Calu3 (cell line): Measurements from ENCODE around the gene UBE2G1. TPM values are rescaled to one million over a fixed set of nuclear protein-coding genes. Genes with fewer than 3 reads are reported as not detected.

ENCODE experiments used
- BruUV-seq: library from RNA; stranded (reverse); fragments of 400-500 nt; replicated peaks from 2 replicates; lab custom pipeline; 2021; lab: Mats Ljungman, UMichigan
- CTCF ChIA-PET: fragments of 300-600 bp; sonication (Branson Sonifier 250); formaldehyde crosslinking; loops from one replicate; lab custom pipeline; 2022; ENCODE audit warnings: antibody characterized with exemption; lab: Charles Lee
- DNase-seq: peaks from one replicate; pipeline ENCODE4 v3.0.0; 2022
- H3K27ac Mint-ChIP-seq: one replicate; pipeline ENCODE4 v1.8.0; 2022; ENCODE audit warnings: mixed read lengths; ENCODE audit not compliant: unreplicated experiment
- H3K27me3 Mint-ChIP-seq: one replicate; pipeline ENCODE4 v1.8.0; 2022; ENCODE audit warnings: mixed read lengths; ENCODE audit not compliant: unreplicated experiment
- H3K36me3 Mint-ChIP-seq: one replicate; pipeline ENCODE4 v1.8.0; 2022; ENCODE audit warnings: mild to moderate bottlenecking, moderate library complexity, mixed read lengths; ENCODE audit not compliant: insufficient read depth, unreplicated experiment
- H3K4me1 Mint-ChIP-seq: one replicate; pipeline ENCODE4 v1.8.0; 2022; ENCODE audit warnings: mild to moderate bottlenecking, low read depth, mixed read lengths; ENCODE audit not compliant: unreplicated experiment
- H3K4me3 Mint-ChIP-seq: one replicate; pipeline ENCODE4 v1.8.0; 2022; ENCODE audit warnings: mild to moderate bottlenecking, low read depth, moderate library complexity, mixed read lengths; ENCODE audit not compliant: unreplicated experiment
- H3K9me3 Mint-ChIP-seq: one replicate; pipeline ENCODE4 v1.8.0; 2022; ENCODE audit warnings: low read depth, mixed read lengths; ENCODE audit not compliant: unreplicated experiment
- intact Hi-C: fragments of 100-400 bp; cut with micrococcal nuclease; formaldehyde crosslinking; loops from one replicate; pipeline ENCODE4 v1.10.0; 2022; ENCODE audit not compliant: unreplicated experiment
- total RNA-seq: library from RNA; stranded (reverse); gene quantifications from 2 replicates; pipeline ENCODE4 v1.2.3, GENCODE V29; 2022
- TF ChIP-seq, protein P1 (sequence below): fragments of 200-600 bp; IDR thresholded peaks from one replicate; pipeline ENCODE4 v1.8.0; 2022; ENCODE audit warnings: antibody characterized with exemption; ENCODE audit not compliant: unreplicated experiment

Gene UBE2G1
- total RNA-seq, 1 experiment from 2014 or later, result 52.0 TPM

DNA sequence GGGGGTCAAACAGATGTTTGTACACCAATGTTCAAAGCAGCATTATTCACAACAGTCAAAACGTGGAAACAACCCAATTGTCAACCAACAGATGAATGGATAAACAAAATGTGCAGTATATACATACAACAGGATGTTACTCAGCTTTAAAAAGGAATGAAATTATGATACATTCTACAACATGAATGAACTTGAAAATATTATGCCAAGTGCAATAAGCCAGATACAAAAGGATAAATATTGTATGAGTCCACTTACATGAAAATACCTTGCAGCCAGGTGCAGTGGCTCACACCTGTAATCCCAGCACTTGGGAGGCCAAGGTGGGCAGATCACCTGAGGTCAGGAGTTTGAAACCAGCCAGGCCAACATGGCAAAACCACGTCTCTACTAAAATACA, 39.9 kb downstream of the UBE2G1 start:
- DNase-seq, result no peak
- CTCF ChIA-PET, result no interaction called here
- Mint-ChIP-seq H3K27me3 (no peaks in the 10 kb centered on the region), H3K4me1 (peaks cover 19% of the 10 kb centered on the region), H3K9me3 (peaks cover 2% of the 10 kb centered on the region), H3K4me3 (no peak overlapping the region), H3K27ac (no peak overlapping the region), H3K36me3 (no peaks in the 10 kb centered on the region)
- intact Hi-C loops, result no loop called here
- TF ChIP-seq, protein P1, sequence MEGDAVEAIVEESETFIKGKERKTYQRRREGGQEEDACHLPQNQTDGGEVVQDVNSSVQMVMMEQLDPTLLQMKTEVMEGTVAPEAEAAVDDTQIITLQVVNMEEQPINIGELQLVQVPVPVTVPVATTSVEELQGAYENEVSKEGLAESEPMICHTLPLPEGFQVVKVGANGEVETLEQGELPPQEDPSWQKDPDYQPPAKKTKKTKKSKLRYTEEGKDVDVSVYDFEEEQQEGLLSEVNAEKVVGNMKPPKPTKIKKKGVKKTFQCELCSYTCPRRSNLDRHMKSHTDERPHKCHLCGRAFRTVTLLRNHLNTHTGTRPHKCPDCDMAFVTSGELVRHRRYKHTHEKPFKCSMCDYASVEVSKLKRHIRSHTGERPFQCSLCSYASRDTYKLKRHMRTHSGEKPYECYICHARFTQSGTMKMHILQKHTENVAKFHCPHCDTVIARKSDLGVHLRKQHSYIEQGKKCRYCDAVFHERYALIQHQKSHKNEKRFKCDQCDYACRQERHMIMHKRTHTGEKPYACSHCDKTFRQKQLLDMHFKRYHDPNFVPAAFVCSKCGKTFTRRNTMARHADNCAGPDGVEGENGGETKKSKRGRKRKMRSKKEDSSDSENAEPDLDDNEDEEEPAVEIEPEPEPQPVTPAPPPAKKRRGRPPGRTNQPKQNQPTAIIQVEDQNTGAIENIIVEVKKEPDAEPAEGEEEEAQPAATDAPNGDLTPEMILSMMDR, result no peak
- no TSS peak for BruUV-seq

DNA sequence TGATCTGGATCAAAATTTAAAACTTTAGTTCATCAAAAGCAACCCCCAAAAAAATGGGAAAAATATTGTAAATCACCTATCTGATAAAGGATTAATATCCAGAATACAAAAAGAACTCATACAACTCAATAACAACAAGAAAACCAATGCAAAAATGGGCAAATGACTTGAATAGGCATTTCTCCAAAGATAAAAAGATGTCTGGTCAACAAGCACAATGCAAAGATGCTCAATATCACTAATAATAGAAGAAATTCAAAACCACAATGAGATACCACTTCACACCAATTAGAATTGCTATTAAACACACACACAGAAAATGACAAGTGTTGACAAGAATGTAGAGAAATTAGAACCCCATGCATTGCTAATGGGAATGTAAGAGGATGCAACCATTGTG, 40.4 kb downstream of the UBE2G1 start:
- peaks cover 19% of the 10 kb centered on the region for H3K4me1 Mint-ChIP-seq
- no TSS peak for BruUV-seq
- no peak overlapping the region for H3K27ac Mint-ChIP-seq
- no peak overlapping the region for H3K4me3 Mint-ChIP-seq
- no peaks in the 10 kb centered on the region for H3K36me3 Mint-ChIP-seq
- CTCF ChIA-PET, result no interaction called here
- no peak for DNase-seq
- H3K27me3 Mint-ChIP-seq, result no peaks in the 10 kb centered on the region
- TF ChIP-seq, protein P1, result no peak
- H3K9me3 Mint-ChIP-seq, result peaks cover 2% of the 10 kb centered on the region
- intact Hi-C loops, result no loop called here

DNA sequence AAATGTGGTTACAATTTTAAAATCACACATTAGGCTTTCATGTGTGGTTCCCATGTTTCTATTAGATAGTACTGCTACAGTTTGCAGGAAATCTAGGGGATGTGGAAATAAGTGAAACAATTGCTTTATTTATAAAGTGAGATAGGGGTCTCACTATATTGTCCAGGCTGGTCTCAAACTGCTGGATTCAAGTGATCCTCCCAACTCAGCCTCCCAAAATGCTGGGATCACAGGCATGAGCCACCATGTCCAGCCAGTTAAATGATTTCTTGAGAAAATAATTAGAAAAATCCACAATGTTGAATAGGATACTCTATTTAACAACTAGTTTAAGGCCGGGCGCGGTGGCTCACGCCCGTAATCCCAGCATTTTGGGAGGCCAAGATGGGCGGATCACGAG, 42.0 kb downstream of the UBE2G1 start:
- no peak overlapping the region for H3K27ac Mint-ChIP-seq
- CTCF ChIA-PET, result no interaction called here
- DNase-seq, result no peak
- H3K4me1 Mint-ChIP-seq, result peaks cover 13% of the 10 kb centered on the region
- peaks cover 2% of the 10 kb centered on the region for H3K9me3 Mint-ChIP-seq
- no peaks in the 10 kb centered on the region for H3K27me3 Mint-ChIP-seq
- intact Hi-C loops, result no loop called here
- no peak overlapping the region for H3K4me3 Mint-ChIP-seq
- H3K36me3 Mint-ChIP-seq, result no peaks in the 10 kb centered on the region
- BruUV-seq, result no TSS peak
- TF ChIP-seq, protein P1, result no peak

DNA sequence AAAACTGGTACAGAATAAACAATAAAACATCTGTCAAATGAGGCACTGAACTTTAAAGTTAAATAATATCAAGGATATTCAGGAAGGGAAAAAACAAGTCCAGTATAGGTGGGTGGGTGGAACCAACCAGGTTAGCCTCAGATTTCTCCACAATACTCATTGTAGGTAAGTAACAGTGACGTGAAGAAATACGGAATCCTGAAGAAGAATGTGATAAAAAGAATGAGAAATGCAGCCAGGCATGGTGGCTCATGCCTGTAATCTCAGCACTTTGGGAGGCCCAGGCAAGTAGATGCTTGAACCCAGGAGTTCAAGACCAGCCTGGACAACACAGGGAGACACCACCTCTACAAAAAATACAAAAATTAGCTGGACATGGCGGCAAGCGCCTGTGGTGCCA, 47.3 kb downstream of the UBE2G1 start:
- H3K4me3 Mint-ChIP-seq, result no peak overlapping the region
- H3K4me1 Mint-ChIP-seq, result peaks cover 8% of the 10 kb centered on the region
- H3K9me3 Mint-ChIP-seq, result no peaks in the 10 kb centered on the region
- no peaks in the 10 kb centered on the region for H3K36me3 Mint-ChIP-seq
- no peak for DNase-seq
- H3K27ac Mint-ChIP-seq, result no peak overlapping the region
- no TSS peak for BruUV-seq
- intact Hi-C loops, result no loop called here
- TF ChIP-seq, protein P1, result no peak
- CTCF ChIA-PET, result no interaction called here
- H3K27me3 Mint-ChIP-seq, result no peaks in the 10 kb centered on the region
